A172 (cell line): ENCODE measurements around the gene CACNB2. TPM values are rescaled to one million over a fixed set of nuclear protein-coding genes. Genes with fewer than 3 reads are reported as not detected.
A peak's percentile ranks its signal among the peaks of the same experiment; 100 is the strongest.

Experiments
- DNase-seq: peaks from one replicate; pipeline ENCODE4 v3.0.0-alpha.2; 2015; ENCODE audit warnings: low spot score
- total RNA-seq: library from RNA; depleted of rRNA; stranded (reverse); fragments of >200 nt; shearing (Covaris generic); gene quantifications from 2 replicates; pipeline ENCODE4 v1.2.3, GENCODE V29; 2014; rRNA removed

The CACNB2 gene
- total RNA-seq, result 0.02 TPM in 1 of 2 replicates, not detected in the other

- DNase-seq, result no peak
Observed at GRCh38 chr10:18140149-18140956, at the start of gene CACNB2. CACNB2 (plus strand) TSS chr10:18140424.

- no peak for DNase-seq
Observed at GRCh38 chr10:18094332-18094731, 45.9 kb upstream of the CACNB2 start.

DNA sequence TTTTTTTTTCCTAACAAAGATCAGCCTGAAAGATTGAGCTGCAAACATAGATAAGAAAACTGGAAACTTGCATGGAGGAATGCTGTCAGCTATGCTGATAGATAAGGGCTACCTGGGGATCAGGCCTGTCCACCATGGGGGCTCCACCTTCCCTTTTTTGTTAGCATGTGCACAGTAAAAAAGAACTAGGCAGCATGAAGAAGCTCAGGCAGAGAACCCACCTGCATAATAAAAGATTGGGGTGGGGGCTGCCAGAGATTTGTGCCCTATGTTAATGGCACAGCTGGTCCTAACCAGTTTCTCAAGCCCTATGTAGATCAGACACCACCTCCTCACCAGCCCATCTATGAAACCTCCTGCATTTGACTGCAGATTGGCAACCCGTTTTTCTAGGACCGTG, 45.4 kb upstream of the CACNB2 start:
- DNase-seq, result no peak

DNA sequence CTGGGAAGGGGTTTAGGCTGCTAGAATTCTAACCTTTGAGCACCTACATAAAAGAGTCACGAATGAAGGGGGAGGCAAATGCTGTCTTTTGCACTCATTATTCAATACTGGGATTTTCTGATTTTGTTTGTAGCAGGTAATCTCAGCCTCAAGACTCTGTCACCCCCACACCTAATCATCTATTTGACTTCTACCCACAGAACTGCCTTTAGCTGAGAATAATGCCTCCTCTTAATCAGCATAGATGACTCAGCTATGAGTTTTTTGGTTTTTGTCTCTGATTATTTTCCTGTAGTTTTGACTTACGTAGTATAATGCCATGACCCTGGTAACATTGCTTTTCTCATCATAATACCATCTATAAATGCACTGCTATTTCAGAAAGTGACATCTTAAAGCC, 42.7 kb upstream of the CACNB2 start:
- peak; percentile 40 for DNase-seq

- DNase-seq, result no peak
Observed at GRCh38 chr10:18098201-18098600, 42.0 kb upstream of the CACNB2 start.

DNA sequence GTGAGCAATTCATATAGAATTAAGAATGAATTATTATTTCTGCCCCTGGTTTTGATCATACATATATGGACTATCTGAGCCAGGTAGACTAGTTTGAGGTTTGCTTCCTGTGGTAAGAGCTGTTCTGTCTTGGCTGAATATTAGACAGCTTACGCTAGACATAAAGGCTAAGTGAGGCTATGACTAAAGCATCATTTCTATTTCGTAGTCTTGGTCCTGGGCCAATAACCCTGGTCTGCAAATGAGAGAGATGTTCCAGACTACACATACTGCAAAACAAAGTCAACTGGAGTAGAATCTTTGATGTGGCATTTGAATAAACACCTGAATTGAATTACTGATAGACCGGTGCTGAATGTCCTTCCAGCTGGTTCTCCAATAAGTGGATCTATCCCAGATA, 40.8 kb upstream of the CACNB2 start:
- no peak for DNase-seq

- no peak for DNase-seq
Observed at GRCh38 chr10:18100669-18101068, 39.6 kb upstream of the CACNB2 start.

- no peak for DNase-seq
Observed at GRCh38 chr10:18102404-18102803, 37.8 kb upstream of the CACNB2 start.

- peak; percentile 31 for DNase-seq
Observed at GRCh38 chr10:18104223-18104872, 35.9 kb upstream of the CACNB2 start.

GRCh38 chr10:18109341-18109870, 30.8 kb upstream of the CACNB2 start:
- DNase-seq, result no peak

GRCh38 chr10:18113881-18114280, 26.3 kb upstream of the CACNB2 start:
- DNase-seq, result no peak

DNA sequence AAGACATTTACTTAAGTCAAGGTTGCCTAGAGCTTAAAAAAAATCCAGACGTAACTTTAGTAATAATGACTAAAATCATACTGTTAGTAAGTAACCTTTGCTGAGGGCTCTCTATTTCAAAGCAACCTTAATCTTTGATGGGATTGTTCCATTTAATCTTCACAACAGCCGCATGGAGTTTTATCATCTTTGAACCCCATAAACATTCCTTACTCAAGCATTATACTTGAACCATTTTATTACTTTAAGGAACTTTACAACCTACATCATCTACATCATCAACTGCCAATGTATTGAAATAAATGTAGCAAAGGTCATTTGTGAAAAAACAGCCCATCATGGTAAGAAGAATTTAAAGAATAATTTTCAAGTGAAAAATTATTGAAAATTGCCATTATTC, 22.9 kb upstream of the CACNB2 start:
- DNase-seq, result no peak

DNA sequence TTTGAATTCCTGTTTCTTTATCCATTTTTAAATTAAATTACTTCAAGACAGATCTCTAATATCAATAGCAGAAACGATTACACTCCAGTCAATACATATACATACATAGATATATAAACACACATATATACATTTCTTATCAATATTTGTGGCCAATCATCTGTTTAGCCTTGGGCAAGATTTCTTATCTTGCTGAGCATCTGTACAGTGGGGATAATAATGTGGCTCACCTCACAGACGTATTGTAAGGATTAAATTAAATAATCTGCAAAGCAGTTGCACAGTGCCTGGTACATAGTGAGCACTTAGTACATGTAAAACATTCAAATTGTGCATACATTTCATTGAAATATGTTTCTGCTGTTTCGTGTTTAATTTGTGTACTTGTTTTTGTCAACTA, 17.5 kb upstream of the CACNB2 start:
- no peak for DNase-seq

- no peak for DNase-seq
Observed at GRCh38 chr10:18133046-18133445, 7.2 kb upstream of the CACNB2 start.

GRCh38 chr10:18134509-18134908, 5.7 kb upstream of the CACNB2 start:
- DNase-seq, result no peak

DNA sequence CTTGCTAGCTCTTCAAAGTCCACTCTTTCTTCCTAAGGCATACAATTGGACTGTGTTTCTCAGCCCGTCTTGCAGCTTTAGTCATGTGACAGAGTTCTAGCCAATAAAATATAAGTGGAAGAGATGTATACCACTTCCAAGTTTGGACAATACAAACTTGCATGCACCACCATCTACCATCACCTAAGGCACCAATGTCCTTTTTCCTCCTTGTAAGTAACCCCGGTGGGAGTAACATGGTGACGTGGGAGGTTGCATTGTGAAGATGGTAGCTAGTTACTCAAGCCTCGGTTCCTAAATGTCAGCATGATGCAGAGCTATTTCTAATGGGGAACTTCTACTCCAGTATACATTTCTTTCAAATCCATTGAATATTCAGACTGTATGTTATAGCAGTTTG, 5.3 kb upstream of the CACNB2 start:
- DNase-seq, result no peak

- DNase-seq, result no peak
Observed at GRCh38 chr10:18136073-18136791, 4.0 kb upstream of the CACNB2 start.

DNA sequence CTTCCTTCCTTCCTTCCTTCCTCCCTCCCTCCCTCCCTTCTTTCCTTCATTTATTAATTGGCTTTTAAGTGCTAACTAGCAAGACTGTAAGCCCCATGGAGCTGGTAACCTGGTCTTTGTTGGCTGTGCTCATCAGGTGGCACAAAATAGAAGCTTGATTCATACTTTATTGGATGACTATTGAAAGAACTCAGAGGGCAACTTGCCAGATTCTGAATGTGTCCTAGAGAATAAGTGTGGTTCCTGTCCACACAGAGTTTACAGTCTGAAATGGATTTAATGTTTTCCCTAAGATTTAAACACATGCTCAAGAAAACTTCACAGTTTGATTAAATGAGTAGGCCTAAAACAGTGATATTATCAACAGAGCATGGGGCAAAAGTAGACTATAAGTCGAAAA, 3.1 kb upstream of the CACNB2 start:
- no peak for DNase-seq

DNA sequence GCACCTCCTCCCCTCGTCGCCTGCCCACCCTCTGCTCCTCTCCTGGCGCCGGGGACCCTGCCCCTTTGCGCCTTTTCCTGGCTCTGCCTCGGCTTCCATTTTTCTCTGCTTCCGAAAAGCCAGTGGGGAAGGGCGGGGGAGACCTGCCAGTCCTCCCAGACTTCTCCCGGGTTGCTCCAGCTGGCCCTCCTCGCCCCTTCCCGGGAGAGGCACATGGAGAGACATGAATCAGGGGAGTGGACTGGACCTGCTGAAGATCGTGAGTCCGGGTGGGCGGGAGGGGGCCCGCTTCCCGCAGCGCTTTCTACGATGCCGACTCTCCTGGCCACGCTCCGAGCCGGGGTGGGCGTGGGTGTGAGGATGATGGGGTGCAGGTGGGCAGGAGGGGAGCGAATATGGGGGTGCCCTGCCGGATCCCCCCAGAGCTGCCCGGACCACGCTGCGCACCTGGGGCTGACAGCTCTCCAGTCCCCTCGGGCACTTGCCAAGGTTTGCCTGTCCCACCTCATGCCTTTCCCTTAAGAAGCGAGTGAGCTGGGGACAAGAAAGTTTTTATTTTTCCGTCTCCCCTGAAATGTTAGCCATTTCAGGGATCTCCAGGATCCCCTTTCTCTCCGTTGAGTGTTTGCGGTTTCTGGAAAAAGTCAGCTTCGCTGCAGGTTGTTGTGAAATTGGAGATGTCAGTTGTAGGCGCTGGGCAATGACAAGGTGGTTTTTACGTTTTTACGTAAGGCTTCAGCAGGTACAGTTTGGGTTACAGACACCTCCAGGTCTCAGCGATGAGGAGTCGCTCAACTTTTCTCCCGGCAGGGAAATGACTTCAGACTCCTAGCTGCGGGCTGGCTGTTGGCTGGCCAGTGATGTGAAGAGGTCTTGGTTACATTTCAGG, 977 bp downstream of the CACNB2 start:
- DNase-seq, result no peak

GRCh38 chr10:18142151-18142550, 1.9 kb downstream of the CACNB2 start:
- DNase-seq, result no peak

- DNase-seq, result no peak
Observed at GRCh38 chr10:18144396-18144795, 4.2 kb downstream of the CACNB2 start.
